Activated naive CD4-positive, alpha-beta T cell treated with anti-CD3 and anti-CD28 coated beads, Interleukin-2, amount 50 U/mL, for 72 hours (primary cell): Measurements from ENCODE around the gene RBFA. TPM values are rescaled to one million over a fixed set of nuclear protein-coding genes. Genes with fewer than 3 reads are reported as not detected.
"Not testable (repeated sequence)": the region's sequence is repeated elsewhere in the genome, so short reads cannot be mapped to it uniquely, and the experiment has no call there.

Source experiments
- ATAC-seq, 2 donors: fragments of 150-1000 bp; cut with Tn5 transposase; 2 replicates each; pipeline ENCODE4 v1.10.0; 2021; ENCODE audit warnings: mild to moderate bottlenecking in 2 of 2, moderate library complexity in 2 of 2
- DNase-seq, 2 donors: peaks; one replicate each; pipeline ENCODE4 v3.0.0; 2021 to 2022; ENCODE audit warnings: low spot score in 2 of 2
- H3K27ac Mint-ChIP-seq, 2 donors: one replicate each; pipeline ENCODE4 v1.8.0; 2022; ENCODE audit warnings: mild to moderate bottlenecking in 2 of 2, mixed read lengths in 2 of 2
- H3K36me3 Mint-ChIP-seq, 2 donors: one replicate each; pipeline ENCODE4 v1.8.0; 2022; ENCODE audit warnings: mixed read lengths in 2 of 2
- H3K9me3 Mint-ChIP-seq, 2 donors: one replicate each; pipeline ENCODE4 v1.8.0; 2022; ENCODE audit warnings: mixed read lengths in 2 of 2
- total RNA-seq, 2 donors: library from RNA; stranded (reverse); gene quantifications; one replicate each; pipeline ENCODE4 v1.2.3, GENCODE V29; 2022

RBFA gene
- total RNA-seq, 2 donors from 2014 or later = 33.0 to 38.4 TPM

GRCh38 chr18:80011496-80012137, 22.6 kb upstream of the RBFA start:
- not testable (repeated sequence) for ATAC-seq, H3K27ac Mint-ChIP-seq, DNase-seq
- Mint-ChIP-seq H3K9me3 (peaks cover 12 to 24% of the 10 kb centered on the region in 2 donors), H3K36me3 (peaks cover 23 to 29% of the 10 kb centered on the region in 2 donors)

GRCh38 chr18:80012714-80013113, 21.5 kb upstream of the RBFA start:
- no peak for ATAC-seq
- Mint-ChIP-seq H3K36me3 (peaks cover 23 to 29% of the 10 kb centered on the region in 2 donors), H3K27ac (no peak overlapping the region), H3K9me3 (peaks cover 12 to 20% of the 10 kb centered on the region in 2 donors)
- no peak for DNase-seq

GRCh38 chr18:80022613-80023012, 11.6 kb upstream of the RBFA start:
- Mint-ChIP-seq H3K36me3 (peaks cover 80 to 81% of the 10 kb centered on the region in 2 donors), H3K9me3 (peaks cover 38 to 43% of the 10 kb centered on the region in 2 donors), H3K27ac (no peak overlapping the region)
- ATAC-seq = no peak
- peak in 1 of 2 donors; percentile 11 for DNase-seq

GRCh38 chr18:80023173-80023572, 11.1 kb upstream of the RBFA start:
- ATAC-seq (no peak), DNase-seq (peak in 1 of 2 donors; percentile 50)

DNA sequence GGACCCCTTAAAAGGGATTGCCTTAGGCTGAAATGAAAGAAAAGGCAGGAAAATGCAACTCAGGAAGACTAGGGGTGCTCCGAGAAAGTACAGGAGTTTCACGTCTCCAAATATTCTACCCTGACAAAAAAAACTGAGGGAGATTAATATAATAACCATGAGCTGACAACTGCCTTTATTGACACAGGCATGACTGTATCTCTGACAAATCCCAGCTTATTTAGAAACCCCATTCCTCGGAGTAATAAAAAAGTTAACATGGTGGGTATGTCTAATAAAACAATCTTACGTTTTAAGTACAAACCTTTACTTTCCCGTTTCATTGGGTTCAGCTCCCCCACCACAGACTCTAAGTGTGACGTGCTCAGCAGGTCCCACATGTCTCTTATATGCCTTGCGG, 7.9 kb upstream of the RBFA start:
- H3K27ac Mint-ChIP-seq = no peak overlapping the region
- H3K9me3 Mint-ChIP-seq = peaks cover 31 to 42% of the 10 kb centered on the region in 2 donors
- no peak for ATAC-seq
- no peak for DNase-seq
- H3K36me3 Mint-ChIP-seq = peaks cover 65 to 68% of the 10 kb centered on the region in 2 donors

More at GRCh38 chr18:80023173-80023572, 11.1 kb upstream of the RBFA start:
- peaks cover 77% of the 10 kb centered on the region in 2 donors for H3K36me3 Mint-ChIP-seq
- peaks cover 35 to 40% of the 10 kb centered on the region in 2 donors for H3K9me3 Mint-ChIP-seq
- no peak overlapping the region for H3K27ac Mint-ChIP-seq

GRCh38 chr18:80027719-80028118, 6.5 kb upstream of the RBFA start:
- Mint-ChIP-seq H3K36me3 (peaks cover 52 to 55% of the 10 kb centered on the region in 2 donors), H3K9me3 (peaks cover 27 to 38% of the 10 kb centered on the region in 2 donors)
- not testable (repeated sequence) for H3K27ac Mint-ChIP-seq, DNase-seq, ATAC-seq

- no peak for DNase-seq
- Mint-ChIP-seq H3K36me3 (peaks cover 36 to 44% of the 10 kb centered on the region in 2 donors), H3K9me3 (peaks cover 17 to 25% of the 10 kb centered on the region in 2 donors), H3K27ac (no peak overlapping the region)
- ATAC-seq = no peak
These were observed 4.5 kb upstream of the RBFA start for GRCh38 chr18:80029690-80030089.

- H3K36me3 Mint-ChIP-seq = peaks cover 18 to 28% of the 10 kb centered on the region in 2 donors
- peaks cover 4 to 15% of the 10 kb centered on the region in 2 donors for H3K9me3 Mint-ChIP-seq
- ATAC-seq (peak; percentile 57 to 74), DNase-seq (no peak)
- H3K27ac Mint-ChIP-seq = peak overlapping the region; percentile 78 to 94
These were observed 810 bp upstream of the RBFA start for GRCh38 chr18:80033181-80034067.

- ATAC-seq (no peak), DNase-seq (no peak)
- peaks cover 0 to 10% of the 10 kb centered on the region in 2 donors for H3K9me3 Mint-ChIP-seq
- peak overlapping the region; percentile 78 to 83 for H3K27ac Mint-ChIP-seq
- peaks cover 11 to 26% of the 10 kb centered on the region in 2 donors for H3K36me3 Mint-ChIP-seq
These were observed 695 bp downstream of the RBFA start for GRCh38 chr18:80034852-80035406.

- H3K9me3 Mint-ChIP-seq = peaks cover 0 to 6% of the 10 kb centered on the region in 2 donors
- H3K27ac Mint-ChIP-seq = no peak overlapping the region
- DNase-seq = no peak
- ATAC-seq = no peak
- peaks cover 12 to 30% of the 10 kb centered on the region in 2 donors for H3K36me3 Mint-ChIP-seq
These were observed 1.8 kb downstream of the RBFA start for GRCh38 chr18:80035997-80036396.

DNA sequence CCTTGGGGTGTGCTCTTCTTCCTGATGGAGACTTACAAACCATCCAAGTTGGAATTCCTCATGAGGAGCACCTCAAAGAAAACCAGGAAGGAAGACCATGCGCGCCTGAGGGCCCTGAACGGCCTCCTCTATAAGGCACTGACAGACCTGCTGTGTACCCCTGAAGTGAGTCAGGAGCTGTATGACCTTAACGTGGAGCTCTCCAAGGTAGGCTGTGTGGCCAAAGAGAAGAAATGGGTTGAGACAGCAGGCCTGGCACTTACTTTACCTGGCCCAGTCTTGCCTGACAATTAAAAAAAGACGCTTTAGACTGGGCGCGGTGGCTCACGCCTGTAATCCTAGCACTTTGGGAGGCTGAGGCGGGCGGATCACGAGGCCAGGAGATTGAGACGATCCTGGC, 3.1 kb downstream of the RBFA start:
- H3K9me3 Mint-ChIP-seq = peaks cover 0 to 3% of the 10 kb centered on the region in 2 donors
- ATAC-seq = no peak
- H3K27ac Mint-ChIP-seq = no peak overlapping the region
- peaks cover 17 to 34% of the 10 kb centered on the region in 2 donors for H3K36me3 Mint-ChIP-seq
- no peak for DNase-seq

DNA sequence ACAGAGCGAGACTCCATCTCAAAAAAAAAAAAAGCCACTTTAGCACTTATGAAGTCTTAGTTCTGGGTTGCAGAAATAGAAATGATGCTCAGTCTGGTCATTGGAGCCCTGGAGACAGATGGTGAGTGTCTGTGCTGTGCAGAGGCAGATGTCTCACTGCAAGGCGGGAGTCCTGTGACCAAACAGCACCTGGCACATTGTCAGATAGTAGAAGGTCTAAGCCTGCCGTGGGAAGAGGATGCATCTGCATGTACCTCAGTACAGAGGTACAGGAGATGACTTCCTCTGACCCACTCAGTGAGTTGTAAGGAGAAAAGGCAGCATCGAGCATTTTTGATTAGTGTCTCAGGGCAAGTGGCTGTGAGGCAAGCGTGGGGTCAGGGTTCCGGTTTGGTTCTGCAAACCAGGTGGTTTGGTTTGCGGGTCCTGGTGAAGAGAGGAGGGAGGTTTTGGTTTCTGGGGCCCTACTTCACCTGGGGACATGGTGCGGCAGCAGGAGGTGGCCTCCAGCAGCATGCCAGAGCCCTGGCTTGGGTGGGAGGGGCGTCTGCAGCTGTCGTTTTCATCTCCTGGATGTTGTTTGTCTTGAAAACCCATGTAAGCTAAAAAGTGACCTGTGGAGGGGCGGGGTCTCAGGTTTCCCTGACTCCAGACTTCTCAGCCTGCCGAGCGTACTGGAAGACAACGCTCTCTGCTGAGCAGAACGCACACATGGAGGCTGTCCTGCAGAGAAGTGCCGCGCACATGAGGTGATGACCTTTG, 3.8 kb downstream of the RBFA start:
- H3K27ac Mint-ChIP-seq = no peak overlapping the region
- peaks cover 0 to under 1% of the 10 kb centered on the region in 2 donors for H3K9me3 Mint-ChIP-seq
- no peak for ATAC-seq
- peaks cover 17 to 36% of the 10 kb centered on the region in 2 donors for H3K36me3 Mint-ChIP-seq
- no peak for DNase-seq

- Mint-ChIP-seq H3K9me3 (no peaks in the 10 kb centered on the region), H3K36me3 (peaks cover 14 to 33% of the 10 kb centered on the region in 2 donors), H3K27ac (no peak overlapping the region)
- ATAC-seq = no peak
- no peak for DNase-seq
These were observed 6.3 kb downstream of the RBFA start for GRCh38 chr18:80040515-80040914.

GRCh38 chr18:80041424-80041823, 7.2 kb downstream of the RBFA start:
- peak; percentile 80 to 92 for ATAC-seq
- no peaks in the 10 kb centered on the region for H3K9me3 Mint-ChIP-seq
- H3K27ac Mint-ChIP-seq = peak overlapping the region in 1 of 2 donors; percentile 14
- H3K36me3 Mint-ChIP-seq = peaks cover 20 to 33% of the 10 kb centered on the region in 2 donors
- DNase-seq = peak in 1 of 2 donors; percentile 16

- DNase-seq = no peak
- no peaks in the 10 kb centered on the region for H3K9me3 Mint-ChIP-seq
- H3K27ac Mint-ChIP-seq = no peak overlapping the region
- no peak for ATAC-seq
- peaks cover 26 to 38% of the 10 kb centered on the region in 2 donors for H3K36me3 Mint-ChIP-seq
These were observed 8.6 kb downstream of the RBFA start for GRCh38 chr18:80042785-80043184.

DNA sequence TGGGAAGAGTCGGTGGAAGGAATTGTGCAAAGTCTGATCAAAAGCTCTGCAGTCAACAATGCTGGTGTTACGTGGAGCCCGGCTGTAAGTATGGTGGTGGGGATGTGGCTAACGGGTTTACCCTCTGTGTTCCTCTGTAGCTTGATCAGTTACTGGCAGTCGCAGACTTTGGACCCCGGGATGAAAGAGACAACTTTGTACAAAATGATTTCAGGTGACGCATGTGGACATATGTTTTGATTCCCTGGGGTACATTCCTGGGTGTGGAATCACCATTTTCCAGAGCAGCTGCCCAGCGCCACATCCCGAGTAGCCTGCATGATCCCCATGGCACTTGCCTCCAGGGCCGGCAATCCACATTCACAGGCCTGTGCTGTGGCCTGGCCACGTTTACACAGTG, 9.8 kb downstream of the RBFA start:
- H3K27ac Mint-ChIP-seq = no peak overlapping the region
- DNase-seq (no peak), ATAC-seq (no peak)
- no peaks in the 10 kb centered on the region for H3K9me3 Mint-ChIP-seq
- peaks cover 32 to 34% of the 10 kb centered on the region in 2 donors for H3K36me3 Mint-ChIP-seq
